ENCODE results near the gene CHMP6. TPM values are rescaled to one million over a fixed set of nuclear protein-coding genes. Genes with fewer than 3 reads are reported as not detected.

The CHMP6 gene
- polyA plus RNA-seq, 6 donors from 2014 or later: 38.8 to 51.8 (median 43.5) TPM

DNA sequence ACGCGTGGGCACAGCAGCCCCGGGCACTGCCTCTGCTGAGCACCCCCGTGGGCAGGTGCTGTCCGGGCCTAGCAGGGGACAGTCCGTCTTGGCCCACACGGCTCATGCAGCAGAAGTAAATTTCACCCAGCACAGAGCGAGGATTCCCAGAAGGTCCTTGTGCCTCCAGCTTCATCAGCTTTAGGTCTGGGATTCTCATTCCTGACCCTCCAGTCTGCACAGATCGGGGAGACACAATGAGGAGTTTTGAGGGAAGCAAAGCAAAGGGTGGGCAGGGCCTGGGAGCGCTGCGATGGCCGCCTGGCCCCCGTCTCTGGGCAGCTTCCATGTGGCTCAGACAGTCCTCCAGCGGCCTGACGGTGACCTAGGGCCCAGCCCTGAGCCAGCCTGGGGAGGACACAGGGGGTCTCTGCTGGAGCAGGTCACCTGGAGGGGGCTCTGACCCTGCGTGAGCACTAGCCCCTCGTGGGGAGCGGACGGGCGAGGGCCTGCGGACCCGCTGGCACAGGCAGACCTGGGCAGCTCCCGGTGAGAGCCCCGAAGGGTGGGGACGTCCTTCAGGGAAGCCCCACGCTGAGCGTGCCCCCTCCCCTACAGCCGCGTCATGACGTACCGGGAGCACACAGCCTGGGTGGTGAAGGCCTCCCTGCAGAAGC lies 30.7 kb upstream of the CHMP6 start:
- H3K9me3 Mint-ChIP-seq: no peaks in the 10 kb centered on the region
- H3K4me3 Mint-ChIP-seq: no peak overlapping the region
- H3K27me3 Mint-ChIP-seq: no peaks in the 10 kb centered on the region
- peaks cover 4 to 13% of the 10 kb centered on the region in 2 donors for H3K36me3 Mint-ChIP-seq
- H3K4me1 Mint-ChIP-seq: peaks cover 7 to 9% (median 9%) of the 10 kb centered on the region in 3 donors
- no peak overlapping the region for H3K27ac Mint-ChIP-seq
- ATAC-seq (ENCODE audit: low read depth in 2 of 2) (no peak), DNase-seq (no peak)

DNA sequence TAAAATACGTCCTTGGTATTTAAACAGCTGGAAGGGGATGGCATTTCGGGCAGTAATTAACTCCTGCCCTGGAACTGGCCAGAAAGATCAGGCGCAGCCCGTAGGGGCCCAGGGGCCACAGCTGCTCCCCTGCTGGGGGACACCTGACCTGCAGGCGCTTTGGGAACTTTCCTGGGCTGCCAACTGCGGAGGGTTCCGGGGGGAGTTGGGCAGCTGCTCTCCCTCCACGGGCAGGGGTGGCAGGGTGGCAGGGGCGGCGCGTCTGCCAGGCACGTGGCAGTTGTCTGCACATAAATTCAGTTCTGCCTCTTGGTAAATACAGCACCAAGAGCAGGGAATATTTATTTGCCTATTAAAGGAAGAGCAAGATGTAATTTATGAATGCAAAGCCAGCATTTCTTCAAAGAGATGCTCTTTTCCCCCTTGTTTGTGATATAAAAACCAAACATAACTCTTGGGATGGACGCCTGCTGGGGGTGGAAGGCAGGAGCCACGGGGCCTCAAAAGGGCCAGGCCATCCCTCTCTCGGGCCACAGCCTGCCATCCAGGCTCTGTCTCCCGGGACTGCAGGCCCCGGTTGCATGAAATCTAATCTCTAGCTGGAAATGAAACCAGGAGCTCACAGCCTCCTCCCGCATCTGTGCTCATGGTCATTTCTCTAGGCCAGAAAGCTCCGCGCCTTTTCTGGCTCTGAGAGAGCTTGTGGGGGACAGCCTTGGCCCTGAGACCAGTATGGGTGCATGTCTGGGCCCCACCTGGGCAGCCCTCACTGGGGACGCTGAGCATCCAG lies 29.9 kb upstream of the CHMP6 start:
- Mint-ChIP-seq H3K27me3 (no peaks in the 10 kb centered on the region), H3K36me3 (peaks cover 4 to 13% of the 10 kb centered on the region in 2 donors), H3K9me3 (no peaks in the 10 kb centered on the region), H3K4me1 (peaks cover 0 to 3% (median under 1%) of the 10 kb centered on the region in 3 donors), H3K27ac (peak overlapping the region in 1 of 6 donors; percentile 34), H3K4me3 (no peak overlapping the region)
- DNase-seq (no peak), ATAC-seq (ENCODE audit: low read depth in 2 of 2) (no peak)

DNA sequence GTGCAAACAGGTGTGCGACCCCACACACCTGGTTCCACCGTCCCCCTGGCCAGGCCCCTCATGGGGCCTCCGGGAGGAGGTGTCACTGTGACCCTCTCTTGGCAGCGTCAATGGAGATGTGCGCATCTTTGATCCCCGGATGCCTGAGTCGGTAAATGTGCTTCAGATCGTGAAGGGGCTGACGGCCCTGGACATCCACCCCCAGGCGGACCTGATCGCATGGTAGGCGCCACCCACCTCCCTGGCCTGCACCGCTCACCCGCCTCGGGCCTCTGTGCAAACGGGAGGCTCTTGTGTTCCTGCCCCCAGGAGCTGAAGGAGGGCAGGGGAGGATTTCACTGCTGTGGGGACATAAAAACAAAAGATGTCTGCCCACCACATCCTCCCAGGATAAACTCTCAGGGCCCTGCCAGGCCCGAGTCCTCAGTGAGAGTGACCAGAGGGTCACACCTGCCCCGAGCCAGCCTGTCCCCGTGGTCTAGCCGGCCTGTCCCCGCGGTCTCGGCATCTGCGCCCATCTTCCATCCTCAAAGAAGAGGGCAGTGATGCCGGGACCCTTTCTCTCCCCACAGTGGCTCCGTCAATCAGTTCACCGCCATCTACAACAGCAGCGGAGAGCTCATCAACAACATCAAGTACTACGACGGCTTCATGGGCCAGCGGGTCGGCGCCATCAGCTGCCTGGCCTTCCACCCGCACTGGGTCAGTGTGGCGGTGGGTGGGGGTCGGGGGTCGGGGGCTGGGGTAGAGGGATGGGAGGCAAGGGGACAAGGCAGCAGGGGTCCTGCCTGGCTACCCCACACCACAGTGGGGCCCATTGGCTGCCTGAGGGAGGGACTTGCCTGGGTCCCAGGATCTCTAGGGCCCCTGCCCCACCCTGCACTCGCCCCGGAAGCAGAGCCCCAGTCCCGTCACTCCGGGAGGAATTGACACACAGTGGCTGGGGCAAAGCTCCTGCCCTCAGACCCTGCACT lies 29.0 kb upstream of the CHMP6 start:
- DNase-seq: no peak
- Mint-ChIP-seq H3K27ac (no peak overlapping the region), H3K27me3 (no peaks in the 10 kb centered on the region), H3K4me3 (no peak overlapping the region), H3K4me1 (peaks cover 0 to 3% (median 0%) of the 10 kb centered on the region in 3 donors), H3K36me3 (peaks cover 4 to 13% of the 10 kb centered on the region in 2 donors), H3K9me3 (no peaks in the 10 kb centered on the region)
- no peak for ATAC-seq (ENCODE audit: low read depth in 2 of 2)

DNA sequence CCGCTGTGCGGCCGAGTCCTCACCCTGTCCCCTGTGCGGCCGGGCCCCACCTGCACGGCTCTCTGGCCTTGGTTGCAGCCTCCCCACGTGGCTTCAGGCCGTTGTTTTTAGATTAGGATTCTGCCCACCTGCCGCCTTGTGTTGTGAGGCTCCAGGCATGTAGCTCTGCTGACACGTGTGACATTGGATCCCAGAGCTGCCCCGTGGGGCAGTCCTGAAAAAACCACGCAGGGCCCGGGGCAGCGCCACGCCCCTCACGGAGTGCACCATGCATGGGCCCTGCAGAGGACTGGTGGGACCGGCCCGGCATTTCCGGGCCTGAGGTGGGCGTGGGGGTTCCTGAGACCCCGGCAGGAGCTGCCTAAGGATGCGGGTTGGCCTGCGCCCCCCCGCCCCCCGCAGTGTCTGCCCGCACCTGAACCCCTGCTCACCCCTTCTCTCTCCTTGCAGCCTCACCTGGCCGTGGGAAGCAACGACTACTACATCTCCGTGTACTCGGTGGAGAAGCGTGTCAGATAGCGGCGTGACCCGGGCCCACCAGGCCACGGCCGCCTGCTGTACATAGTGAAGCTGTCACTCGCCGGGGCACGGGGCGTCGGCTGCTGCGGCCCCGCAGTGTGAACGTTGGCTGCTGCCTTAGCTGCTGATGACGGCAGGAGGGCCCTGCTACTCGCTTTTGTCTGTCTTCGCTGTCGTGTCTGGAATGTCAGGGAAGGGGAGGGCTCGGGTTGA lies 27.7 kb upstream of the CHMP6 start:
- H3K36me3 Mint-ChIP-seq: peaks cover 4 to 13% of the 10 kb centered on the region in 2 donors
- H3K4me3 Mint-ChIP-seq: peak overlapping the region in 1 of 8 donors; percentile 74
- H3K27me3 Mint-ChIP-seq: no peaks in the 10 kb centered on the region
- H3K9me3 Mint-ChIP-seq: no peaks in the 10 kb centered on the region
- peaks cover 10 to 12% (median 12%) of the 10 kb centered on the region in 3 donors for H3K4me1 Mint-ChIP-seq
- ATAC-seq (ENCODE audit: low read depth in 2 of 2) (no peak), DNase-seq (no peak)
- peak overlapping the region in 1 of 6 donors; percentile 20 for H3K27ac Mint-ChIP-seq

DNA sequence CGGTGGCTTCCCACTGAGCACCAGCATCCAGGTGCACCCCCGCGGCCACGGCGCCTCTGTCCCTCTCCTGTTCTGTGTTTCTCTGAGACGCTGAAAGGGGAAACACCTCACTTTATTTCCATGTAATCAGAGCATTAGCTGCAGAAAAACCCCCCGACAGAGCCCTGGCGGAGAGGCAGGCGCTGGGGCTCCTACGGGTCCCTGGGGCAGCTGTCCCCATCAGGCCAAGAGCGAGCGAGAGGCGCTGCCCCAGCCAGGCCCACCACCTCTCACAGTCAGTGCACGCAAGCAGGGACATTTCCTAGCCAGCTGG lies 27.1 kb upstream of the CHMP6 start:
- Mint-ChIP-seq H3K9me3 (no peaks in the 10 kb centered on the region), H3K4me3 (no peak overlapping the region), H3K27ac (peak overlapping the region in 1 of 6 donors; percentile 20), H3K36me3 (peaks cover 4 to 13% of the 10 kb centered on the region in 2 donors), H3K27me3 (no peaks in the 10 kb centered on the region), H3K4me1 (peaks cover 10 to 15% (median 12%) of the 10 kb centered on the region in 3 donors)
- no peak for ATAC-seq (ENCODE audit: low read depth in 2 of 2)
- no peak for DNase-seq

DNA sequence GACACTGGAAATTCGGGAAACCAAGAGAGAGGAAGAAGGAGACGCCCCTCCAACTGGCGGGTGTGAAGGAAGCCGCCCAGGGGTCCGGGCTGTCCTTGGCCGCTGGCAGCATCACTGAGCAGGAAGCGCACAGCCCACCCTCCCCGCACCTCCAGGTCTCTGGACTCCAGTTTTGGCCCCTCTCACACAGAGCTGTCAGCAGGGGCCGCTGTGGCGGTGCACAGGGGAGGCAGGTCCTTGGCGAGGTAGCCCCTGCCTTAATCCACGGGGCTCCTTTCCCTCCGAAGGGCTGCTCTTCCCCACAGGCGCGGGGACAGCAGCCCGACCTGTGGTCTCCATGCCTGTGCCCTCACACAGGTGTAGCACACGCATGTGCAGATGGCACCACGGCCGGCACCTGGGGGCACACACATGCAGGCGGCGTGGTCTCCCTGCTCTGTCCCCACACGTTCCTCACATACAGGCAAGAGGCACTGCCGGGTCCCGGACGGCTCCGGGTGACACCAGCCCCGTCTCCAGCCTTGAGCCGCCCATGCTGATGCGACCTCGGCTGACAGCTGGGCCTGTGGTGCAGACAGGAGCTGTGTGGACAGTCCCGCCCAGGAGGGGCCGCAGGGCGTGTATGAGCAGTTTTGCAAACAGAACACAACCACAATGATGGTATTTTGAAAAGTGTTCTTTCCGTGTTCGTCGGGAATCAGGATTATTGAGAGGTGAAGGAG lies 26.6 kb upstream of the CHMP6 start:
- H3K36me3 Mint-ChIP-seq: peaks cover 4 to 13% of the 10 kb centered on the region in 2 donors
- peak overlapping the region in 2 of 6 donors; percentile 33 to 60 for H3K27ac Mint-ChIP-seq
- ATAC-seq (ENCODE audit: low read depth in 2 of 2): no peak
- H3K27me3 Mint-ChIP-seq: no peaks in the 10 kb centered on the region
- no peak for DNase-seq
- H3K4me1 Mint-ChIP-seq: peaks cover 10 to 15% (median 12%) of the 10 kb centered on the region in 3 donors
- H3K9me3 Mint-ChIP-seq: no peaks in the 10 kb centered on the region
- peak overlapping the region in 1 of 8 donors; percentile 15 for H3K4me3 Mint-ChIP-seq

GRCh38 chr17:80965606-80966005 lies 26.0 kb upstream of the CHMP6 start:
- H3K4me1 Mint-ChIP-seq: peaks cover 12 to 21% (median 15%) of the 10 kb centered on the region in 3 donors
- H3K9me3 Mint-ChIP-seq: no peaks in the 10 kb centered on the region
- no peak overlapping the region for H3K4me3 Mint-ChIP-seq
- ATAC-seq (ENCODE audit: low read depth in 2 of 2) (no peak), DNase-seq (no peak)
- peak overlapping the region in 2 of 6 donors; percentile 33 to 60 for H3K27ac Mint-ChIP-seq
- peaks cover 4 to 13% of the 10 kb centered on the region in 2 donors for H3K36me3 Mint-ChIP-seq
- H3K27me3 Mint-ChIP-seq: no peaks in the 10 kb centered on the region

GRCh38 chr17:80967404-80967872 lies 24.2 kb upstream of the CHMP6 start:
- no peak for ATAC-seq (ENCODE audit: low read depth in 2 of 2)
- H3K36me3 Mint-ChIP-seq: peaks cover 4 to 13% of the 10 kb centered on the region in 2 donors
- no peak overlapping the region for H3K4me3 Mint-ChIP-seq
- no peak overlapping the region for H3K27ac Mint-ChIP-seq
- no peak for DNase-seq
- peaks cover 12 to 22% (median 15%) of the 10 kb centered on the region in 3 donors for H3K4me1 Mint-ChIP-seq
- no peaks in the 10 kb centered on the region for H3K27me3 Mint-ChIP-seq
- H3K9me3 Mint-ChIP-seq: no peaks in the 10 kb centered on the region

DNA sequence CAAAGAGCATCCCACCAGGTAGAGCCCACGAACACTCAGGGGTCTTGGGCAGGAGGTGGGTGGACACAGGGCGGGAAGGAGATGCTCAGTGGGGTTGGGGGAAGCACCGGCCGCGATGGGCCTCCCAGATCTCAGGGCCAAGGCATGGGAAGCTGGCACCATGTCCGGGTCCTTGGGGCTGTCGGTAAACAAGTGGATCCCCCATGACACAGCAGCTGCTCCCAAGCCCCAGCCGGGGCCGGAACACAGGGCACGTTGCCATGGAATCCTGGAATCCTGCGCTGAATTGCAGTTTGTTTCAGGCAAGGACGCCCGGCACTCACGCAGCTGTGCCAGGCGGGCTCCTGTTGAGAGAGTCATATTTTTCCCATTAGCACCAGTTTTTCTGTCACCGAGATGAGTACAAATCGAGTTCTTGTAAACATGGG lies 23.0 kb upstream of the CHMP6 start:
- ATAC-seq (ENCODE audit: low read depth in 2 of 2) (no peak), DNase-seq (no peak)
- no peaks in the 10 kb centered on the region for H3K9me3 Mint-ChIP-seq
- peaks cover 12 to 22% (median 15%) of the 10 kb centered on the region in 3 donors for H3K4me1 Mint-ChIP-seq
- H3K27me3 Mint-ChIP-seq: no peaks in the 10 kb centered on the region
- H3K27ac Mint-ChIP-seq: peak overlapping the region; percentile 20 to 92 (median 82)
- H3K4me3 Mint-ChIP-seq: peak overlapping the region in 2 of 8 donors; percentile 42 to 54
- H3K36me3 Mint-ChIP-seq: peaks cover 4 to 13% of the 10 kb centered on the region in 2 donors

DNA sequence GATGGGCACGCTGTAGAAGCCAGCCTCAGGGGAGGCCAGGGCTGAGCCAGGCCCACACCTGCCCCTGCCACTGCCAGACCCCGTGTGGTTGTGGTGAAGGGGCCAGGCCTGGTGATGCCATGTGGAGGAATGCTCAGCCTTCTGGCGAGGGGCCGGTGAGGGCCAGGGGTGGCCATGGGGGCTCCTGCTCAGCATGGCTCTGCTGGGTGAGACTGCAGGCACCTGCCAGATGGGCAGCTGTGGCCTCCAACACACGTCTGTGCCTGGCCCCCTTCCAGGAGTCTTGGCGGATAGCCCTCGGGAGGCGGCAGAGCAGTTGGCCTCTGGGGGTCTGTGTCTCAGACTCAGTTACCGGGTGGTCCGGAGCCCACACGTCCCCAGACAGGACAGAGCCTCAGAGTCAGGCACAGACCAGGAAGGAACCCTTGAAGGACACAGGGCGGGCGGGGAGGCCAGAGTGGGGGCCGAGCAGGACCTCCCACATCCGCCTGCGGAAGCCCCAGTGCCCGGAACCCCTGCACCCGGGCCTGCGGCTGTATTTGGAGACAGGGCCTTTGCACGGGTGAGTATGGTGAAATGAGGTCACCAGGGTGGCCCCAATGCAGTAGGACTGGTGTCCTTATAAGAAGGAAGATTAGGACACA lies 22.5 kb upstream of the CHMP6 start:
- Mint-ChIP-seq H3K27me3 (no peaks in the 10 kb centered on the region), H3K9me3 (no peaks in the 10 kb centered on the region)

DNA sequence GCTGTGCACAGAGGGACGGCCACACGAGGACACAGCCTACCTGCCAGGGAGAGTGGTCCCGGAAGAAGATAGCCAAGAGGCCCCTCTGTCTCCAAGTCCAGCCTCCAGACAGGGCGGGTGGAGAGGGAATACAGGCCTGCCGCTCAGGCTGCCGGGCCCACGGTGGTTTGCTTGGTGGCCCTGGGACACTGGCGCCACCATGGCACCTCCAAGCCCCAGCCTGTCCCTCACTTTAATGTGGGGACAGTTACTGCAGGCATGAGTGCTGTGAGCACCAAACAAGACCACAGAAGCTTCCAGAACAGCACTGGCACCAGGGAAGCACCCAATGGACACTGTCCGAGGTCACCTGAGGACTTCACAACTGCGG lies 22.0 kb upstream of the CHMP6 start:
- H3K4me3 Mint-ChIP-seq: peak overlapping the region in 3 of 8 donors; percentile 44 to 60 (median 51)
- no peak for ATAC-seq (ENCODE audit: low read depth in 2 of 2)
- H3K27me3 Mint-ChIP-seq: no peaks in the 10 kb centered on the region
- H3K9me3 Mint-ChIP-seq: no peaks in the 10 kb centered on the region
- H3K27ac Mint-ChIP-seq: no peak overlapping the region
- H3K36me3 Mint-ChIP-seq: peaks cover 4 to 9% of the 10 kb centered on the region in 2 donors
- no peak for DNase-seq
- H3K4me1 Mint-ChIP-seq: peaks cover 9 to 22% (median 15%) of the 10 kb centered on the region in 3 donors

More for the DNA sequence above, 22.5 kb upstream of the CHMP6 start:
- ATAC-seq (ENCODE audit: low read depth in 2 of 2) (no peak), DNase-seq (no peak)
- peak overlapping the region in 4 of 6 donors; percentile 50 to 92 (median 82) for H3K27ac Mint-ChIP-seq
- H3K36me3 Mint-ChIP-seq: peaks cover 4 to 13% of the 10 kb centered on the region in 2 donors
- H3K4me3 Mint-ChIP-seq: peak overlapping the region in 3 of 8 donors; percentile 44 to 54 (median 51)
- peaks cover 12 to 22% (median 15%) of the 10 kb centered on the region in 3 donors for H3K4me1 Mint-ChIP-seq

All from naive B cell (primary cell).